Measurements from ENCODE around the gene TMEM80.
A peak's percentile ranks its signal among the peaks of the same experiment; 100 is the strongest.
"Not testable (repeated sequence)": the region's sequence is repeated elsewhere in the genome, so short reads cannot be mapped to it uniquely, and the experiment has no call there.

The TMEM80 gene

GRCh38 chr11:723120-723883 lies 27.7 kb downstream of the TMEM80 start:
- DNase-seq: peak; percentile 89

- DNase-seq: no peak
Measured at GRCh38 chr11:724049-724777, 28.6 kb downstream of the TMEM80 start.

GRCh38 chr11:724778-725386 lies 29.3 kb downstream of the TMEM80 start:
- no peak for DNase-seq

GRCh38 chr11:725624-726202 lies 30.1 kb downstream of the TMEM80 start:
- DNase-seq: peak; percentile 77

GRCh38 chr11:726278-727220 lies 30.9 kb downstream of the TMEM80 start:
- peak; percentile 99 for DNase-seq

GRCh38 chr11:727281-727701 lies 31.7 kb downstream of the TMEM80 start:
- DNase-seq: no peak

GRCh38 chr11:727859-728748 lies 32.5 kb downstream of the TMEM80 start:
- DNase-seq: peak; percentile 94

- DNase-seq: no peak
Measured at GRCh38 chr11:728901-729491, 33.4 kb downstream of the TMEM80 start.

GRCh38 chr11:729492-730074 lies 34.0 kb downstream of the TMEM80 start:
- DNase-seq: no peak

- peak; percentile 59 for DNase-seq
Measured at GRCh38 chr11:733072-733471, 37.5 kb downstream of the TMEM80 start.

GRCh38 chr11:734541-734940 lies 38.9 kb downstream of the TMEM80 start:
- not testable (repeated sequence) for DNase-seq

GRCh38 chr11:737366-737765 lies 41.8 kb downstream of the TMEM80 start:
- no peak for DNase-seq

- DNase-seq: not testable (repeated sequence)
Measured at GRCh38 chr11:737899-738298, 42.3 kb downstream of the TMEM80 start.

GRCh38 chr11:742156-742546 lies 46.5 kb downstream of the TMEM80 start:
- DNase-seq: no peak

- DNase-seq: no peak
Measured at GRCh38 chr11:742571-743201, 47.1 kb downstream of the TMEM80 start.

- DNase-seq: no peak
Measured at GRCh38 chr11:745428-745827, 49.8 kb downstream of the TMEM80 start.

GRCh38 chr11:746289-747157 lies 50.9 kb downstream of the TMEM80 start:
- DNase-seq: peak; percentile 74

GRCh38 chr11:747158-748006 lies 51.8 kb downstream of the TMEM80 start, which contains the start of gene TALDO1:
Gene TALDO1 (plus strand): TSS chr11:747464. CDS start chr11:747482, 18 bp downstream.
- DNase-seq: peak; percentile 98
